Measurements from ENCODE around the gene SPINT3. TPM values are rescaled to one million over a fixed set of nuclear protein-coding genes. Genes with fewer than 3 reads are reported as not detected.

Gene SPINT3, protein sequence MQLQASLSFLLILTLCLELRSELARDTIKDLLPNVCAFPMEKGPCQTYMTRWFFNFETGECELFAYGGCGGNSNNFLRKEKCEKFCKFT
- not detected for total RNA-seq

DNA sequence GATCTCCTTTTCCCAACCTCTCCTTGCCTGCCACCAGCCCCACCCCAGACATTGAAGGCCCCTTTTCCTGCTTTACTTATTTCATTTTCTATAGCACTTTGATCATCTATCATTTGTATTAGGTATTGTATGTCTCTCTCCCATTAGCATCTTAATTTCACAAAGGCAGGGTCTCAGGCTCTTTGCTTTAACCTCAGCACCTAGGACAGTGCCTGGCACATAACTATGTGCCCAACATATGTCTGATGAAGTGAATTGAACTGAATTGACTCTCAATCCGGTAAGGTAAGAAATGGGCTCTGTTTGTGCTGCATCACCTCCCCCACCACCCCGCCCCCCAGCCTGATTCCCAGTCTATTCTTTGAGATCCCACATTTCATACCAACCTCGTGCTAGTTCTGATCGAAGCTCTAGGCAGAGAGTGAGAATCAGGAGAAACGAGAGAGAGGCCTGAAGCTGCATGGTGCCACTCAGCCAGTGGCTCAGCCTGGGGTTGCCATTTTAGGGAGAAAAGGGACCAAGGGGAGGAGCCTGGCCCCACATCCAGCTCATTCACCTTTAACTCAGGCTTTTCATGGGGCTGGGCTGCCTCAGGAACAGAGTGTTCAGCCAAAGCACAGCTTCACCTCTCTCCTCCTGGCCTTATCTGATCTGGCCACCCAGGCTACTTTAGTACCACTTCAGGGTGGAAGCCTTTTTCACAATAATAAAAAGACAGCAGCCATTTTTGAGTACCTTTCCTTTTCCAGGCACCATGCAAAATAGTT, at the start of gene SPINT3:
TSS of gene SPINT3 (minus strand) at position 476 of the 767 bp plus-strand sequence. CDS start at position 462, 14 bp downstream.
- ATAC-seq (ENCODE audit: low read depth): no peak
- H3K9me3 Mint-ChIP-seq: no peaks in the 10 kb centered on the region

DNA sequence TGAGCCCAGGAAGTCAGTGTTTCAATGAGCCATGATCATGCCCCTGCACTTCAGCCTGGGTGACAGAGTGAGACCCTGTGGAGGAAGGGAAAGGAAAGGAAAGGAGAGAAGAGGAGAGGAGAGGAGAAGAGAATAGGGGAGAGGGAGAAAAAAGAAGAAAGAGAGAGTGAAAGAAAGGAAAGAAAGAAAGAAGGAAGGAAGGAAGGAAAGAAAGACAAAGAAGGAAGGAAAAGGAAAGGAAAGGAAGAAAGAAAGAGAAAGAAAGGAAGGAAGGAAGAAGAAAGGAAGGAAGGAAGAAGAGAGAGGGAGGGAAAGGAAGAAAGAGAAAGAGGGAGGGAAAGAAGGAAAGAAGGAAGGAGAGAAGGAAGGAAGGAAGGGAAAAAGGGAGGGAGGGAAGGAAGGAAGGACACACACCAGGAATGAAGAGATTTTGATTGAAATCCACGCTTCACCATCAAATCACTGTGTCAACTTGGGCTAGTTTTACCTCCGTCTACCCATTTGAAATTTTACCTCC, 49.4 kb upstream of the SPINT3 start:
- H3K27ac Mint-ChIP-seq: no peak overlapping the region
- H3K4me1 Mint-ChIP-seq: no peaks in the 10 kb centered on the region
- POLR2A ChIA-PET: no interaction called here
- no peaks in the 10 kb centered on the region for H3K36me3 Mint-ChIP-seq
- ATAC-seq (ENCODE audit: low read depth): no peak
- no peak for DNase-seq
- H3K4me3 Mint-ChIP-seq: no peak overlapping the region
- H3K27me3 Mint-ChIP-seq: peaks cover 18% of the 10 kb centered on the region
- no peaks in the 10 kb centered on the region for H3K9me3 Mint-ChIP-seq

More for the DNA sequence above, at the start of gene SPINT3:
- Mint-ChIP-seq H3K4me1 (no peaks in the 10 kb centered on the region), H3K27ac (no peak within 1 kb of the TSS), H3K27me3 (peaks cover 25% of the 10 kb centered on the region), H3K36me3 (no peaks in the 10 kb centered on the region), H3K4me3 (no peak within 1 kb of the TSS)
- POLR2A ChIA-PET: no interaction called here
- DNase-seq: no peak

DNA sequence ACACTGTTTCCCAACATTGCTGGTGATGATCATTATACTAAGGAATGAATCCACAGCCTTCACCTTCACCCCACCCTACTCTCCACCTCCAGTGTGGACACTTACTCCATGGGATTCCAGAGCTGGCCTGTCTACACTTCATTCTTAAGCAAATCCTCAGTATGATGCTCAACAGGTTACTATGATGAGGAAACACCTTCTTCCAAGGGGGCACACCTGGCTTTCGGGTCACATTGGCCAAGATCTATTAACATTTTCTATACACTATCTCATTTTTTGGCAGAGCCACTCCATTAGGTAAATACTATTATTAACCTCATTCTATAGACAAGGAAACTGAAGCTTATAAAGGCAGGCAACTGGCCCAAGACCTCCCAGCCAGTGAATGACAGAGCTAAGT, 39.8 kb upstream of the SPINT3 start:
- Mint-ChIP-seq H3K4me1 (no peaks in the 10 kb centered on the region), H3K36me3 (no peaks in the 10 kb centered on the region), H3K27me3 (peaks cover 10% of the 10 kb centered on the region), H3K4me3 (no peak overlapping the region), H3K9me3 (no peaks in the 10 kb centered on the region), H3K27ac (no peak overlapping the region)
- POLR2A ChIA-PET: no interaction called here
- DNase-seq (no peak), ATAC-seq (ENCODE audit: low read depth) (no peak)

DNA sequence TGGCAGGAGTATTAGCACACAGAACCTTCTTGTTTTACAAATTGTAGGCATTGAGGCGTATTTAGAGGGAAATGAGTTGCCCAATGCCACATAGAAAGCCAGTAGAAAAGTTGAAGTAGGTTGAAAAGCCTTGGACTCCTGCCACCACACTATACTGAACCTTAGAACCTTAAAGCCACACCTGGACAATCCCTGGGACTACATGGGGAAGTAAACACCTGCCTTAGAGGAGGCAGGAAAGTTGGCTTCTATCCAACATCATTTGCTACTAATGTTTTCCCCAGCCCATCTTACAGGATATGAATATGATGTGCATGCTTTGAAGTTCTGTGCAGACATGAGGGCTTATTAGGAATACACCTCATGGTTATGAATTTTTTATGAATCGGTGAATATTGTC, 37.0 kb upstream of the SPINT3 start:
- DNase-seq (no peak), ATAC-seq (ENCODE audit: low read depth) (no peak)
- POLR2A ChIA-PET: no interaction called here
- Mint-ChIP-seq H3K27me3 (peaks cover 17% of the 10 kb centered on the region), H3K9me3 (no peaks in the 10 kb centered on the region), H3K4me1 (no peaks in the 10 kb centered on the region), H3K36me3 (no peaks in the 10 kb centered on the region), H3K27ac (no peak overlapping the region), H3K4me3 (no peak overlapping the region)

DNA sequence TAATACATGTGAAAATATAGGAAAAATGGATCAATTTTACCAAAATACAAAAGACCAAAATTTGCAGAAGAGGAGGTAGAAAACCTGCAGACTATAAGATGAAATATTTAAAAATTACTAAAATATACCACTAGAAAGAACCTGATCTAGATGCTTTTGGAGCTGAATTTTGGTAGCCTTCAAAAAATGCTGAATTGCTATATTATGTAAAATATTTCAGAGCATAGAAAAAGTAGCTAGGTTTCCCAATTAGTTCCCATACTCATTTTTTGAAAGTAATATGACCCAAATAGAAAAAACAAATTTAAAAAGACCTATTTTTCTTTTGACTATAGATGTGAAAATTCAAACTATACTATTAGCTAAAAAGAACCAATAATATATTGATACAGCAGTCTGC, 35.3 kb upstream of the SPINT3 start:
- H3K36me3 Mint-ChIP-seq: no peaks in the 10 kb centered on the region
- H3K4me1 Mint-ChIP-seq: no peaks in the 10 kb centered on the region
- POLR2A ChIA-PET: no interaction called here
- no peak for DNase-seq
- H3K27me3 Mint-ChIP-seq: peaks cover 17% of the 10 kb centered on the region
- no peak overlapping the region for H3K4me3 Mint-ChIP-seq
- H3K9me3 Mint-ChIP-seq: no peaks in the 10 kb centered on the region
- no peak for ATAC-seq (ENCODE audit: low read depth)
- H3K27ac Mint-ChIP-seq: no peak overlapping the region

DNA sequence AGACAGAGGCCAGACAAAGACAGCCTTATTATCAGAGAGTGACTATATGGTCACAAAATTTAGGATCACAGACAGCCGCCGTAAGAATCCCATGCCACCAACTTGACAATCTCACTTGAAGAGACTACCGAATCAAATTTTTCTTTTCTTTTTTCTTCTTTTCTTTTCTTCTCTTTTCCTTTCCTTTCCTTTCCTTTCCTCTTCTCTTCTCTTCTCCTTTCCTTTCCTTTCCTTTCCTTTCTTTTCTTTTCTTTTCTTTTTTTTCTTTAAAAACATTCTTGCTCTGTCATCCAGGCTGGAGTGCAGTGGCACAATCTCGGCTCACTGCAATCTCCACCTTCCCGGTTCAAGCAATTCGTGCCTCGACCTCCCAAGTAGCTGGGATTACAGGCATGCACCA, 33.0 kb upstream of the SPINT3 start:
- no peaks in the 10 kb centered on the region for H3K36me3 Mint-ChIP-seq
- H3K9me3 Mint-ChIP-seq: no peaks in the 10 kb centered on the region
- H3K4me3 Mint-ChIP-seq: no peak overlapping the region
- ATAC-seq (ENCODE audit: low read depth): no peak
- H3K27ac Mint-ChIP-seq: no peak overlapping the region
- no peak for DNase-seq
- POLR2A ChIA-PET: no interaction called here
- H3K27me3 Mint-ChIP-seq: peaks cover 21% of the 10 kb centered on the region
- H3K4me1 Mint-ChIP-seq: no peaks in the 10 kb centered on the region

DNA sequence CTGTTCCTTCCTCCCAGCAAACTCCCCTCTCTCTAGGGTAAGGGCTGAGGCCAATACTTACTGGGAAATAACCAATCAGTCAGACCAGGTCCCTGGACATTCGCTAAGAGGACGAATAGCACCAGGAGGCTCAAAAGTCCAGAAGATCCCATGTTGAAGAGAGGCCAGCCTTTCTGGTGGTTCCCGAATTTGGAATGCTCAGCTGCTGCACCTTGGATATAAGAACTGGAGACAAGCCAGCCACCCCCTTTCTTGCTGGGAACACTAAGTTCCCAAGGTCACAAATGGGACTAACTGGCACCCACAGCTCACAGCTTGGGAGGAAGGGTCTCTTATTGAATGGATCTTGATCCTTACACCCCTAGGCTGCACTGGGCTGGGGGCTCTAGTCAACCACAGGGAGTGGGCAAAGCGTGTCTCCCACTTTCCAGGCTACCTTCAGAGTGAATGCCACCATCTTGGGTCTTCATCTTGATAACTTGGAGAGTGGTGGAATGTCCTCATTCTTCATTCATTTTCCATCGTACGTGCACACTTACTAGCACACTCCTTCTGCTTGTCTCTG, 31.9 kb upstream of the SPINT3 start, which contains the start of gene EPPIN:
TSS of gene EPPIN (minus strand) at position 196 of the 565 bp plus-strand sequence. CDS start at position 152, 44 bp downstream.
- Mint-ChIP-seq H3K4me1 (no peaks in the 10 kb centered on the region), H3K9me3 (no peaks in the 10 kb centered on the region), H3K36me3 (no peaks in the 10 kb centered on the region), H3K27me3 (peaks cover 22% of the 10 kb centered on the region), H3K4me3 (no peak within 1 kb of the TSS), H3K27ac (no peak within 1 kb of the TSS)
- POLR2A ChIA-PET: no interaction called here
- DNase-seq (no peak), ATAC-seq (ENCODE audit: low read depth) (no peak)

GRCh38 chr20:45545754-45546453, 30.5 kb upstream of the SPINT3 start:
- Mint-ChIP-seq H3K4me1 (no peaks in the 10 kb centered on the region), H3K9me3 (no peaks in the 10 kb centered on the region), H3K27ac (no peak overlapping the region), H3K27me3 (peaks cover 21% of the 10 kb centered on the region), H3K4me3 (no peak overlapping the region), H3K36me3 (no peaks in the 10 kb centered on the region)
- DNase-seq (no peak), ATAC-seq (ENCODE audit: low read depth) (no peak)
- POLR2A ChIA-PET: no interaction called here

- DNase-seq (no peak), ATAC-seq (ENCODE audit: low read depth) (no peak)
- Mint-ChIP-seq H3K27ac (no peak overlapping the region), H3K36me3 (no peaks in the 10 kb centered on the region), H3K4me1 (no peaks in the 10 kb centered on the region), H3K9me3 (no peaks in the 10 kb centered on the region), H3K27me3 (peaks cover 20% of the 10 kb centered on the region), H3K4me3 (no peak overlapping the region)
- POLR2A ChIA-PET: no interaction called here
These were observed 29.9 kb upstream of the SPINT3 start for GRCh38 chr20:45545351-45545750.

GRCh38 chr20:45539382-45539781, 24.0 kb upstream of the SPINT3 start, which contains the start of gene WFDC6:
Gene WFDC6 (minus strand): TSS chr20:45539482. CDS start chr20:45539407, 75 bp downstream.
- no peak within 1 kb of the TSS for H3K27ac Mint-ChIP-seq
- H3K4me3 Mint-ChIP-seq: no peak within 1 kb of the TSS
- H3K4me1 Mint-ChIP-seq: no peaks in the 10 kb centered on the region
- POLR2A ChIA-PET: no interaction called here
- no peaks in the 10 kb centered on the region for H3K36me3 Mint-ChIP-seq
- no peak for ATAC-seq (ENCODE audit: low read depth)
- DNase-seq: no peak
- no peaks in the 10 kb centered on the region for H3K9me3 Mint-ChIP-seq
- peaks cover 11% of the 10 kb centered on the region for H3K27me3 Mint-ChIP-seq

DNA sequence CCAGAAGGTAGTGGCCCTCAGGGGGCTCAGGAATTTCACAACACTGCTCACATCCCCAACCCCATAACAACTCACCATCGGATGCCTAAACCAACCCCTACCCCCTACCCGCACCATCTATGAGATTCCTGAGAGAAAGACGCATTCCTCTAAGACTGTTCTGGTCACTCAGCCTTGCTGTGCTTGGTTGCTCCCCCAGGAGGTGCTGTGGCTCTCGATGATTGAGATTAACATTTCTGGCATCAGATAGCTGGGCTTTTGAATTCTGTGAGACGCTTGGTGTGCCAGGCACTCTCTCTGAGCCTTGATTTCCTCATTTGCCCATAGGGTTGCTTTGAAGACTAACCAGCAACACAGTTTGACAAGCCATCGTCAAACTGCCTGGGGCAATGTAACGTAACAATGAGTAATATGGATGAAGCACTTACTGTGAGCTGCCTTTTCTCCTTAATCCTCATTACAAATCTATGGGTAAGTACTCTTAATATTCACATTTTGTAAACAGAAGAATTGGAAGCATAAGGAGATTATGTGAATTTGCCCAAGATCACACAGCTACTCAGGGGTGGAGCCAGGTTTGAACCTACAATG, 22.9 kb upstream of the SPINT3 start:
- Mint-ChIP-seq H3K27ac (no peak overlapping the region), H3K36me3 (no peaks in the 10 kb centered on the region), H3K27me3 (peaks cover 9% of the 10 kb centered on the region), H3K9me3 (no peaks in the 10 kb centered on the region), H3K4me1 (no peaks in the 10 kb centered on the region), H3K4me3 (no peak overlapping the region)
- DNase-seq (no peak), ATAC-seq (ENCODE audit: low read depth) (no peak)
- POLR2A ChIA-PET: no interaction called here

GRCh38 chr20:45527294-45527693, 11.9 kb upstream of the SPINT3 start:
- POLR2A ChIA-PET: no interaction called here
- ATAC-seq (ENCODE audit: low read depth): no peak
- H3K36me3 Mint-ChIP-seq: no peaks in the 10 kb centered on the region
- peaks cover 26% of the 10 kb centered on the region for H3K27me3 Mint-ChIP-seq
- DNase-seq: no peak
- no peak overlapping the region for H3K27ac Mint-ChIP-seq
- H3K4me3 Mint-ChIP-seq: no peak overlapping the region
- no peaks in the 10 kb centered on the region for H3K9me3 Mint-ChIP-seq
- H3K4me1 Mint-ChIP-seq: no peaks in the 10 kb centered on the region

- no peak overlapping the region for H3K4me3 Mint-ChIP-seq
- POLR2A ChIA-PET: no interaction called here
- no peak for ATAC-seq (ENCODE audit: low read depth)
- no peaks in the 10 kb centered on the region for H3K4me1 Mint-ChIP-seq
- peaks cover 29% of the 10 kb centered on the region for H3K27me3 Mint-ChIP-seq
- no peaks in the 10 kb centered on the region for H3K9me3 Mint-ChIP-seq
- H3K36me3 Mint-ChIP-seq: no peaks in the 10 kb centered on the region
- no peak overlapping the region for H3K27ac Mint-ChIP-seq
- no peak for DNase-seq
These were observed 8.4 kb upstream of the SPINT3 start for GRCh38 chr20:45523821-45524220.
